ENCODE data around the gene RPP30.

RPP30 gene

DNA sequence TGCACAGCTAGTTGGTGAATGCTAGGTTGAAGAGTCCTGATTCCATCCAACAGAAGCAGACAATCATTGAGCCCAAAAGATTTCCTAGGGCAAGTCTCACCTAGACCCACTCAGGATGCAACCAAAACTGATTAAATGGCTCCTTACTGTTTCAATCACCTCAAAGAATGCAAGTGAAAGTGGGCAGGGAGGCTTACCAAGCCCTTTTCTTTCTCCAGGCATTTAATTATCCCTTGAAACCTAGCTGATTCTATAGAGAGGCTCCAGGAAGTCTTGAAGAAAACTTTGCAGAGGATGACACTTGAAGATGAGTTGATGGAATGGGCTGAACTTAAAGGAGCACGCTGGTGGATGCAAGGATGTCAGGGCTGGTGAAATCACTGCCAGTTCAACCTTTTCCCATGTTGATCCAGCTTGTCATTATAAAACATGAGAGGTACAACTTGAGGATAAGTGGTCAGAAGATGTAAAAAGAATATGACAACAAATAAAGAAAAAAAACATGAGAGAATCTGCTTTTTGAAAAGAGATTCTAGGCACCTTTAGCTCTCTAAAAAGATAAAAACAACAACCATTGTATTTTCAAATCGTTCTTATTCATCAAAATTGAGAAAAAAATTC is 51.4 kb downstream of the RPP30 start:
- H3K4me3 ChIP-seq (ENCODE audit: low read length) = no peak overlapping the region
- no peak for DNase-seq (ENCODE audit: low read depth)
- TF ChIP-seq, protein P1, sequence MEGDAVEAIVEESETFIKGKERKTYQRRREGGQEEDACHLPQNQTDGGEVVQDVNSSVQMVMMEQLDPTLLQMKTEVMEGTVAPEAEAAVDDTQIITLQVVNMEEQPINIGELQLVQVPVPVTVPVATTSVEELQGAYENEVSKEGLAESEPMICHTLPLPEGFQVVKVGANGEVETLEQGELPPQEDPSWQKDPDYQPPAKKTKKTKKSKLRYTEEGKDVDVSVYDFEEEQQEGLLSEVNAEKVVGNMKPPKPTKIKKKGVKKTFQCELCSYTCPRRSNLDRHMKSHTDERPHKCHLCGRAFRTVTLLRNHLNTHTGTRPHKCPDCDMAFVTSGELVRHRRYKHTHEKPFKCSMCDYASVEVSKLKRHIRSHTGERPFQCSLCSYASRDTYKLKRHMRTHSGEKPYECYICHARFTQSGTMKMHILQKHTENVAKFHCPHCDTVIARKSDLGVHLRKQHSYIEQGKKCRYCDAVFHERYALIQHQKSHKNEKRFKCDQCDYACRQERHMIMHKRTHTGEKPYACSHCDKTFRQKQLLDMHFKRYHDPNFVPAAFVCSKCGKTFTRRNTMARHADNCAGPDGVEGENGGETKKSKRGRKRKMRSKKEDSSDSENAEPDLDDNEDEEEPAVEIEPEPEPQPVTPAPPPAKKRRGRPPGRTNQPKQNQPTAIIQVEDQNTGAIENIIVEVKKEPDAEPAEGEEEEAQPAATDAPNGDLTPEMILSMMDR (conservative IDR thresholded peaks at IDR 0.05; ENCODE audit: low read length) = no peak

- no peak overlapping the region for H3K4me3 ChIP-seq (ENCODE audit: low read length)
- DNase-seq (ENCODE audit: low read depth) = no peak
- TF ChIP-seq, protein P1 (conservative IDR thresholded peaks at IDR 0.05; ENCODE audit: low read length) = no peak
These were observed 52.8 kb downstream of the RPP30 start for GRCh38 chr10:90924552-90924951.

DNA sequence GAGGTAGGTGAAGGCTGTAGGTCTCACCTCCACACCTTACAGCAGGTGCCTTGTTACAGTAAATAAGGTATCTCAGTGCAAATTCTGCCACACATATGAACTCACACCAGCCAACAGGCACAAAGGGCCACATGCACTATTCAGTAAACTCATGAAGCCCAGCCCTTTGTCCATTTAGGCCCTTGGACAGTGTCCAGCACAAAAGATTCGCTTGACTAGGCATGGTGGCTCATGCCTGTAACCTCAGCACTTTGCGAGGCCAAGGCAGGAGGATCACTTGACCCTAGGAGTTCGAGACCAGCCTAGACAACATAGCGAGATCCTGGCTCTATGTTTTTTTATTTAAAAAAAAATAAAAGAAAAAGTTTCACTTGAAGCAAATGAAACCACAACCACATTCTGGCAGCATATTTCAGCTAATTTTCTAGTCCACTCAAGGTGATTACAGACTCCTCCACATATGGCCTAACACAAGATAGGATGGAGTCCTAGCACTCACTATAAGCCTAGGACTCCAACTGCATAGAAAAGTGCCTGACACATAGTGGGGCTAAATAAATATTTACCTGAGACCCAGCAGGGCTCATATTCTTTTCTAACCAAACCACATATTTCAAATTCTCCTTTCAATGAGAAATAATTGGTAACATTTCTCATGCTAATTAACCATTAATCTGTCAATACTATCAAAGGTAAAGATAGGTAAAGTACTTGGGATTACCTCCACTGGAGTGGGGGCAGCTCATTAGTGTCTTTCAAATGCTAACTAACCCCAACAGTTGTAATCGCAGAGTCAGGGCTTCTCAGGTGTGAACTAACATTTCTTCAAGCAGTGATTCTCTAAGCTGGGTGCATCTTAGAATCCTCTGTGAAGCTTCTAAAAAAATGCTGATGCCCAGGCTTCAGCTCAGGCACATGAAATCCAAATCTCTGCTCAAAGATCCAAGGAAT is 53.6 kb downstream of the RPP30 start:
- no peak overlapping the region for H3K4me3 ChIP-seq (ENCODE audit: low read length)

DNA sequence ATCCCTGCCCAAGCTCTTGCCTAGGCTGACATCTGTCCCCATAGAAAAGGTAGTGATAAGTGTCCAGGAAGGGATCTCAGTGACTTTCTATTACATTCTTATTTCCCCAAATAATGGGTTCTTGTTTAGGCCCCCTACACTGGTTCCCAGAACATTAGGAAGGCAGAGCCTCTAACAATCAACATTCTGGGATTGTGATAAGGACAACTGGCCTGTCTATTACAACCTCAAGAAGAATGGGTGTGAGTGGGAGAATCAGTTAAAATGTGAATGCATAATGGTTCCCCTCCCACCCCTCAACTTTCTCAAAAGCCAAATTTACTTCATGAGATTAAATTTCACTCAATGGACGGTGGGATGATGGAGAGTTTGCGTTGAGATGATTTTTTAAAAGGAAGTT is 55.5 kb downstream of the RPP30 start:
- TF ChIP-seq, protein P1 (conservative IDR thresholded peaks at IDR 0.05; ENCODE audit: low read length) = no peak
- H3K4me3 ChIP-seq (ENCODE audit: low read length) = no peak overlapping the region
- no peak for DNase-seq (ENCODE audit: low read depth)

More for the DNA sequence above, 53.6 kb downstream of the RPP30 start:
- no peak for DNase-seq (ENCODE audit: low read depth)
- TF ChIP-seq, protein P1 (conservative IDR thresholded peaks at IDR 0.05; ENCODE audit: low read length) = no peak

DNA sequence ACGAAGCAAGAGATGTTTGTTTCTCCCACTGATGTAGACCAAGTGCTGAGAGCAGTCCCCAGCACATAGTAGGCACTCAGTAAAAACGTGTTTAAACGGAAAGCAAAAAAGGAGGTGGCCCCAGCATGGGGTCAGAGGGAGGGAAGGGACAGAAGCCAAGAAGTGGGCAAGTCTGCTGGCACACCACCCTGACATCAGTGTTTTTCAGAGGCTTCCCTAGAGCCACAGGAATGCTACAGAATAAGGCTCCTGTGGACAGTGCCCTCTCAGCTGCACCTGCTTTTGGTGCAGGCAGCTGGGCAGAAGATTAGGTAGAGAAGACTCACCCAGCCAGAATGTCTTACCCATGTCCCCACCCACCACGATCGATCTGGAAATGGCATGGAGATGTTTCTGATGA is 57.4 kb downstream of the RPP30 start:
- DNase-seq (ENCODE audit: low read depth) = no peak
- H3K4me3 ChIP-seq (ENCODE audit: low read length) = no peak overlapping the region
- TF ChIP-seq, protein P1 (conservative IDR thresholded peaks at IDR 0.05; ENCODE audit: low read length) = no peak

DNA sequence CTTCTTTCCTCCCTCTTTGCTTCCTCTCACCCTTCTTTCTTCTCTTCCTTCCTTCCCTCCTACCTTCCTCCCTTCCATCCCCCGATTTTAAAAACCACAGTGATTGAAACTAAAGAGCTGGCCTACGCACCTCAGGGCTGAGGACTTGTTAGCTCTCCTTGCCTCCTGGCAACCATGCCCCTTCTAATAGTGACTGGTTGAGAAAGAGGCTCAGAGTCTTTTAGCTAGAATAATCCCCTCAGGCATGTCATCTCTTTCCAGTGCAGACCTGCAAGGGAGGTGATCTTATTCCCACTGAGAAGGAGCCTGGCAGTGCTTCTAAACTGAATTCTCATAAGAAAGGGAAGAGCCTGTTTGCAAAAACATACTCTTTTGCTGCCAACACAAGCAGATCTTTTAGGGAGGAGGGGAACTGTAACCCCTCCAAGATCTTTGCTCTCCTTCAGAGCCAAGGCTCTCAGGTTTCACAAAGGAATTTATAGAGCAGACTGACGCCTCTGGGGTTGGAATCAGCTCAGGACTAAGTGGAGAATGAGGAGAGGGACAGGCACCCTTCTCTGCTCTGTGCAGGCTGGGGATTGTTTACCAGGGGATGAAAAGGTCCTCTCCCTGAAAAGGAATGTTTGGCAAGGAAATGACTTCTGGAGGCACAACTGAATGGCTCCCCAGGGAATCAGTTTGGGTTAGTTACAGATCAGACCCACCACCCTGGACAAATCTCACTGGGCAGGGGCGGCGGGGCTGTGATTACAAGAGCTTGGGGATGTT is 58.5 kb downstream of the RPP30 start:
- TF ChIP-seq, protein P1 (conservative IDR thresholded peaks at IDR 0.05; ENCODE audit: low read length) = no peak
- peak; percentile 95 for DNase-seq (ENCODE audit: low read depth)
- H3K4me3 ChIP-seq (ENCODE audit: low read length) = peak overlapping the region; percentile 5; the same call in 1 of the 2 replicates
